Loucy (cell line): ENCODE data around the gene NAIF1.

Source experiments
- H2AFZ ChIP-seq: fragments of 200-600 bp; sonication (generic); 2 replicates; pipeline ENCODE4 v1.6.0; 2016; ENCODE audit warnings: antibody characterized with exemption, mild to moderate bottlenecking, low read length, moderate library complexity
- H3F3A ChIP-seq: fragments of 200-600 bp; 2 replicates; pipeline ENCODE4 v1.6.0; 2016; ENCODE audit warnings: antibody characterized with exemption, low read depth, mild to moderate bottlenecking
- H3K27me3 ChIP-seq: fragments of 200-600 bp; sonication (generic); 2 replicates; pipeline ENCODE4 v1.6.1; 2014; ENCODE audit warnings: low read length, mild to moderate bottlenecking; ENCODE audit not compliant: insufficient read depth, poor library complexity, severe bottlenecking
- H3K36me3 ChIP-seq: fragments of 200-600 bp; sonication (generic); 2 replicates; pipeline ENCODE4 v1.6.1; 2016; ENCODE audit warnings: low read length; ENCODE audit not compliant: insufficient read depth
- H3K4me1 ChIP-seq: fragments of 200-600 bp; sonication (generic); 2 replicates; pipeline ENCODE4 v1.5.1; 2014; ENCODE audit warnings: low read length, mild to moderate bottlenecking; ENCODE audit not compliant: insufficient read depth, poor library complexity, severe bottlenecking
- H3K4me2 ChIP-seq: fragments of 200-600 bp; sonication (generic); 2 replicates; pipeline ENCODE4 v1.6.0; 2014; ENCODE audit warnings: antibody characterized with exemption, low read length, low read depth, mild to moderate bottlenecking; ENCODE audit not compliant: poor library complexity, severe bottlenecking
- H3K4me3 ChIP-seq: fragments of 200-600 bp; sonication (generic); 2 replicates; pipeline ENCODE4 v1.5.1; 2014; ENCODE audit warnings: low read length, mild to moderate bottlenecking, mixed read lengths; ENCODE audit not compliant: poor library complexity, severe bottlenecking
- H3K79me2 ChIP-seq: fragments of 200-600 bp; sonication (generic); 2 replicates; pipeline ENCODE4 v1.6.1; 2014; ENCODE audit warnings: low read length; ENCODE audit not compliant: insufficient read depth
- H3K9ac ChIP-seq: fragments of 200-600 bp; sonication (generic); 2 replicates; pipeline ENCODE4 v1.6.0; 2014; ENCODE audit warnings: mild to moderate bottlenecking, low read depth, low read length, moderate library complexity; ENCODE audit not compliant: poor library complexity, severe bottlenecking
- H3K9me2 ChIP-seq: fragments of 200-600 bp; sonication (generic); replicated peaks from 2 replicates; pipeline ENCODE4 v1.6.1; 2016; ENCODE audit warnings: low read depth, low read length, mixed read lengths
- H3K9me3 ChIP-seq: fragments of 200-600 bp; sonication (generic); 2 replicates; pipeline ENCODE4 v1.6.1; 2014; ENCODE audit warnings: mild to moderate bottlenecking, antibody characterized with exemption, low read length, low read depth; ENCODE audit not compliant: insufficient read depth
- H4K20me1 ChIP-seq: fragments of 200-600 bp; sonication (generic); 2 replicates; pipeline ENCODE4 v1.6.0; 2014; ENCODE audit warnings: antibody characterized with exemption, low read length, mild to moderate bottlenecking; ENCODE audit not compliant: insufficient read depth, poor library complexity, severe bottlenecking
- EZH2phosphoT487 ChIP-seq: fragments of 200-600 bp; IDR thresholded peaks from 2 replicates; pipeline ENCODE4 v1.6.1; 2018; ENCODE audit warnings: antibody characterized with exemption, mild to moderate bottlenecking, moderate library complexity, borderline replicate concordance
- TF ChIP-seq, protein P1 (sequence below): fragments of 200-600 bp; sonication (generic); conservative IDR thresholded peaks from 2 replicates; pipeline ENCODE4 v1.5.1; 2014; ENCODE audit warnings: mild to moderate bottlenecking, antibody characterized with exemption, low read length

NAIF1 gene

DNA sequence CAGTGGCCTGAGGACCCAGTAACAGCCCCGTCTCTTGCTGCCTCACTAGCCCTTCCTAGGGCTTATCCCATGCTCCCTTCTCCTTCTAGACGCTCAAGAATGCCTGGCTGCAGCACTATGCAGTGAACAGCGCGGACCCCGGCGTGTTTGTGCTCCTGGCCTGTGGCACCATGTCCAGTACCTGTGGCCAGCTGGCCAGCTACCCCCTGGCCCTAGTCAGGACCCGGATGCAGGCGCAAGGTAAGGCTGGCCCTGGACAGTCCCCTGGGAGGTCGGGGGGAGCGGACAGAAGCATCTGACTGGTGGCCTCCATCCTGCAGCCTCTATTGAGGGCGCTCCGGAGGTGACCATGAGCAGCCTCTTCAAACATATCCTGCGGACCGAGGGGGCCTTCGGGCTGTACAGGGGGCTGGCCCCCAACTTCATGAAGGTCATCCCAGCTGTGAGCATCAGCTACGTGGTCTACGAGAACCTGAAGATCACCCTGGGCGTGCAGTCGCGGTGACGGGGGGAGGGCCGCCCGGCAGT, 39.9 kb upstream of the NAIF1 start:
- TF ChIP-seq, protein P1, sequence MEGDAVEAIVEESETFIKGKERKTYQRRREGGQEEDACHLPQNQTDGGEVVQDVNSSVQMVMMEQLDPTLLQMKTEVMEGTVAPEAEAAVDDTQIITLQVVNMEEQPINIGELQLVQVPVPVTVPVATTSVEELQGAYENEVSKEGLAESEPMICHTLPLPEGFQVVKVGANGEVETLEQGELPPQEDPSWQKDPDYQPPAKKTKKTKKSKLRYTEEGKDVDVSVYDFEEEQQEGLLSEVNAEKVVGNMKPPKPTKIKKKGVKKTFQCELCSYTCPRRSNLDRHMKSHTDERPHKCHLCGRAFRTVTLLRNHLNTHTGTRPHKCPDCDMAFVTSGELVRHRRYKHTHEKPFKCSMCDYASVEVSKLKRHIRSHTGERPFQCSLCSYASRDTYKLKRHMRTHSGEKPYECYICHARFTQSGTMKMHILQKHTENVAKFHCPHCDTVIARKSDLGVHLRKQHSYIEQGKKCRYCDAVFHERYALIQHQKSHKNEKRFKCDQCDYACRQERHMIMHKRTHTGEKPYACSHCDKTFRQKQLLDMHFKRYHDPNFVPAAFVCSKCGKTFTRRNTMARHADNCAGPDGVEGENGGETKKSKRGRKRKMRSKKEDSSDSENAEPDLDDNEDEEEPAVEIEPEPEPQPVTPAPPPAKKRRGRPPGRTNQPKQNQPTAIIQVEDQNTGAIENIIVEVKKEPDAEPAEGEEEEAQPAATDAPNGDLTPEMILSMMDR, result no peak
- no peak for TF ChIP-seq EZH2phosphoT487
- H3K36me3 ChIP-seq, result peaks cover 67% of the 10 kb centered on the region; the same call in 1 of the 2 replicates
- no peaks in the 10 kb centered on the region for H4K20me1 ChIP-seq
- no peak overlapping the region for H3K4me2 ChIP-seq
- H3K79me2 ChIP-seq, result no peaks in the 10 kb centered on the region
- H3F3A ChIP-seq, result no peaks in the 10 kb centered on the region
- no peaks in the 10 kb centered on the region for H3K9me3 ChIP-seq
- no peaks in the 10 kb centered on the region for H3K27me3 ChIP-seq
- no peaks in the 10 kb centered on the region for H3K9me2 ChIP-seq
- H2AFZ ChIP-seq, result no peak overlapping the region
- no peak overlapping the region for H3K9ac ChIP-seq
- no peak overlapping the region for H3K4me3 ChIP-seq
- H3K4me1 ChIP-seq, result no peaks in the 10 kb centered on the region

DNA sequence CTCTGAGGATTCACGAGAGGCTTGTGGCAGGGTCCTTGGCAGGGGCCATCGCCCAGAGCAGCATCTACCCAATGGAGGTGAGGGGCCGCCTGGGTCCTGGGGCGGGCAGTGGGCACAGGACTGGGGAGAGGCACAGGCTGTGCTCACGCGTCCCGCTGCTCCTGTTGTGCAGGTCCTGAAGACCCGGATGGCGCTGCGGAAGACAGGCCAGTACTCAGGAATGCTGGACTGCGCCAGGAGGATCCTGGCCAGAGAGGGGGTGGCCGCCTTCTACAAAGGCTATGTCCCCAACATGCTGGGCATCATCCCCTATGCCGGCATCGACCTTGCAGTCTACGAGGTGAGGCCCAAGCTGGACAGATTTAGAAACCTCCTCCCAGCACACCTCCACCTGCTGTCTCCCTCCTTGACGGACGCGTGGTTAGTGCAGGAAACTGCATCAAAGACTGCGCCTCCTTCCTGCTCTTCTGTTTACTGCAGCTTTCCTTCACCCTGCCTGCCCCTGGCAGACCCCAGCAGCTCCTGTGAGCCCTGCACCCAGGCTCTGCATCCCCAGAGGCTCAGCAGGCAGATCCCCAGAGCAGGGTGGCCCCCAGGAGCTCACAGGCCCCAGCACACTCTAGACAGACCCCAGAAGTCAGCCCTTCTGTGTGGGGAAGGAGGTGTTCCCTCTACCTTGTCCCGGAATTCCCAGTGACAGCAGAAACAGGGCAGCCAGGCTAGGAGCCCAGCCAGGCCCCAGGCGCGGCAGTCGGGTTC, 39.2 kb upstream of the NAIF1 start:
- H3K9ac ChIP-seq, result no peak overlapping the region
- H2AFZ ChIP-seq, result no peak overlapping the region
- no peak overlapping the region for H3K4me2 ChIP-seq
- H3K4me3 ChIP-seq, result no peak overlapping the region
- peaks cover 74% of the 10 kb centered on the region; the same call in 1 of the 2 replicates for H3K36me3 ChIP-seq
- no peaks in the 10 kb centered on the region for H3K9me2 ChIP-seq
- H3K4me1 ChIP-seq, result no peaks in the 10 kb centered on the region
- no peaks in the 10 kb centered on the region for H3K79me2 ChIP-seq
- no peaks in the 10 kb centered on the region for H4K20me1 ChIP-seq
- TF ChIP-seq, protein P1, result no peak
- no peak for TF ChIP-seq EZH2phosphoT487
- no peaks in the 10 kb centered on the region for H3K27me3 ChIP-seq
- H3K9me3 ChIP-seq, result no peaks in the 10 kb centered on the region
- no peaks in the 10 kb centered on the region for H3F3A ChIP-seq

DNA sequence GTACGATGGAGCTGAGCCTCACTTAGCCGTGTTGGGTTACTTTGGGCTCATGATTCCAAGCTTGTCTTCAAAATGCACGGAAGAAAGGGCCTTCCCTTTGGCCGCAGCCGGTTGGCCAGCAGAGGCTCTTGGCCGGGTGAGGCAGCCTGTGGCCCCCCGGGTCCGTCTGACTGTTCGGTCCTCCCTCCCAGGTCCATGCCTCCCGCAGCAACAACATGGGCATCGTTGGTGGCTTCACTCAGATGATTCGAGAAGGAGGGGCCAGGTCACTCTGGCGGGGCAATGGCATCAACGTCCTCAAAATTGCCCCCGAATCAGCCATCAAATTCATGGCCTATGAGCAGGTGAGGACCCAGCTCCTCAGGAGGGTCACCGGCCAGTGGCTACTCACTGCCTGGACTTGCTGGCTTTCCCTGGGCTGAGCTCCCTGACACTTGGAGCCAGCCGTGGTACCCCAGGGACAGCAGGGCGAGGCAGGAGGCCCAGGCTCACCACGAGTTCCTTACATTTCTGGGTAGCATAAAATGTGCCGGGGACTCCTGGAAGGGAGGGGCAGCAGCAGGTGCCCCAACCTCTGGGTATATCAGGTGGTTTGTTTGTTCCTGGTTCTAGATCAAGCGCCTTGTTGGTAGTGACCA, 38.5 kb upstream of the NAIF1 start:
- Histone ChIP-seq H4K20me1 (no peaks in the 10 kb centered on the region), H3K9me2 (no peaks in the 10 kb centered on the region), H2AFZ (no peak overlapping the region), H3F3A (no peaks in the 10 kb centered on the region), H3K4me2 (no peak overlapping the region), H3K27me3 (no peaks in the 10 kb centered on the region), H3K9me3 (no peaks in the 10 kb centered on the region), H3K79me2 (no peaks in the 10 kb centered on the region), H3K9ac (no peak overlapping the region), H3K4me1 (no peaks in the 10 kb centered on the region), H3K4me3 (no peak overlapping the region), H3K36me3 (peaks cover 81% of the 10 kb centered on the region; the same call in 1 of the 2 replicates)
- TF ChIP-seq, protein P1, result no peak
- TF ChIP-seq EZH2phosphoT487, result no peak
